HG03565 (cell line): ENCODE results near the gene LYZ.

Experiments used
- ATAC-seq: cut with Tn5 transposase; IDR thresholded peaks from one replicate; pipeline ENCODE4 v1.9.1; 2021; ENCODE audit warnings: mild to moderate bottlenecking, moderate library complexity; ENCODE audit not compliant: unreplicated experiment

The LYZ gene

DNA sequence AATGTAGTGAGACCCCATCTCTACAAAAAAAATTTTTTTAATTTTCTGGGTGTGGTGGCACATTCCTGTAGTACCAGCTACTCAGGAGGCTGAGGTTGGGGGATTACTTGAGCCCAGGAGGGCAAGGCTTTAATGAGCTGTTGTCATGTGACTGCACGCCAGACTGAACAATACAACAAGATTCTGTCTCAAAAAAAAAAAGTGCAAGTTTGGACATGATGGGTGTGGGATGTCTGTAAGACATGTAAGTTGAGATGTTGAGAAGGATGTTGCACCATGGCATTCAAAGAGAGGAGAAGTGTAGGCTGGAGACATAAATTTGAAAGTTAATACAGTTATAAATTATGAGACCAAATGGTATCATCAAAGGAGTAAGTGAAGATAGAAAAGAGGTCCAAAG is 34.9 kb downstream of the LYZ start:
- ATAC-seq = no peak

DNA sequence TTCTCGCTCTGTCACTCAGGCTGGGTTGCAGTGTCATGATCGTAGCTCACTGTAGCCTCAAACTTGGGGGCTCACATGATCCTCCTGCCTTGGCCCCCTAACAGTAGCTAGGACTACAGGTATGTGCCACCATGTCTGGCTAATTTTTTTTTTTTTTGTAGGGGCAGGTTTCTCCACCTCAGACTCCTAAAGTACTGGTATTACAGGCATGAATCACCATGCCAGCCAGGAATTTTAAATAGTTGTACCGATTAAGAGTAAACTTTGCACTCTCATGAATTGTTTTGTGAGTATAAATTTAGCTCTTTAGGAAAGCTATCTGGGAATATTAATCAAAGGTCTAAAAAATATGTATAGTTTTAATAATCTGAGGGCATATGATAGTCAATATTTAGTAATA is 36.9 kb downstream of the LYZ start:
- no peak for ATAC-seq

- ATAC-seq = no peak
These were observed 38.7 kb downstream of the LYZ start for GRCh38 chr12:69386921-69387320.

DNA sequence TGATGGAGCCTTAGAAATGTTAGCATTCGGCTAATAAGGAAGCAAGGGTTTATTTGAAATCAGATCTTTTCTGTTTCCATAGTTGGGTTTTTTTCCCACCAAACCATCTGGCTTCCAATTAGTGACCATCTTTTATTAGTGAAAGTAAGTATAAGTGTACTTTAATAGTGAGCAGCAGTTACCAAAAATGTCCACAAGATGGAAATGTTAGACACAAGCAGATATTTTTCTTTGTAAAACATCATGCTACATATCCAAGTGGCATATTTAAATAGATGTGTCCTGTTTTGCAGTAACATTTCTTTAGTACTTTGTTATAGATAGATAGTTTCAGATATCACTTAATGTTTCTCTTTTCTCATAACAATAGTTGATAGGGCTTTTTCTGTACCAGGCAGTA is 40.2 kb downstream of the LYZ start:
- no peak for ATAC-seq

- no peak for ATAC-seq
These were observed 41.6 kb downstream of the LYZ start for GRCh38 chr12:69389831-69390230.

DNA sequence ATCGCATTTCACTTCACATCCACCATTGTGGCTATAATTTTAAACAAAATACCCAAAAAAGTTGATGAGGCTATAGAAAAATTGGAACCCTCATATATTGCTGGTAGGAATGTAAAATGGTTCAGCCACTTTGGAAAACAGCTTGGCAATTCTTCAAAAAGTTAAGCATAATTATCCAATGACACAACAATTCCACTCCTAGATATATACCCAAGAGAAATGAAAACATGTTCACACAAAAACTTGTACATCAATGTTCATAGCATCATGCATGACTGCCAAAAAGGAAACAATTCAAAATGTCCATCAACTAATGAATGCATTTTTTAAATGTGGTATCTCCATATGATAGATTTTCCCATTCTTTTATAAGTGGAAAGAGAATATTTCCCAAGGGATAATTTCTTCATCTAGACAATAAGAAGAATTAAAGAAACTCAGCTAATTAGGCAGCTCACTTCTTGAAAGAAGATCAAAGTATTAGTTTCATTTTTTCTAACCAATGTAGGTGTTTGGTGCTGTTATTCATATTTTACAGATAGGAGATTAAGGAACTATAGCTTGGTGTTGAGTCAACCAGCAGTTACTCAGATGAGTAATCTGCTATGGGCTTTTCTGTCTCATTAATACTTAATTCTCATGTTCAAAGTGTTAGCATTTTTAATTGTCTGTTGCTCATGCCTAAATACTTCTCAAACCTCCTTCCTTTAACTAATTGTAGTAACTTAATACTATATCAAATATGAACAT is 44.2 kb downstream of the LYZ start:
- ATAC-seq = peak; percentile 78

DNA sequence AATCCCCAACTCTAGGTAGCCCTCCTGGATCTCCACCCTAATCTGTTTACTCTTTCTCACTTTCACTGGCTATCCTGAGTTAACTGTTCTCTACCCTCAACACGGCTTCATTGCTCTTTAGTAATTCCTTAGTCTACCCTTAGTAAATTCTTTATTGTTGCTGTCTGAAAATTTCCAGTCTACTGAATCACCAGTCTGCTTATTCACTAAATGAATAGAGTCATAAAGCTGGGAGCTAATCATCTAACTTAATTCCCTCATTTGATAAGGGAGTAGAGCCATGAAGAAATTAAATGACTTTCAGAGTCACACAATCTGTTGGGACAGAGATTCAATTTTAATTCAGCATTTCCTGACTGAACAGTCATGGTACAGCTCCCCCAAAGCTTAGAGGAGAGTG is 47.9 kb downstream of the LYZ start:
- ATAC-seq = no peak

DNA sequence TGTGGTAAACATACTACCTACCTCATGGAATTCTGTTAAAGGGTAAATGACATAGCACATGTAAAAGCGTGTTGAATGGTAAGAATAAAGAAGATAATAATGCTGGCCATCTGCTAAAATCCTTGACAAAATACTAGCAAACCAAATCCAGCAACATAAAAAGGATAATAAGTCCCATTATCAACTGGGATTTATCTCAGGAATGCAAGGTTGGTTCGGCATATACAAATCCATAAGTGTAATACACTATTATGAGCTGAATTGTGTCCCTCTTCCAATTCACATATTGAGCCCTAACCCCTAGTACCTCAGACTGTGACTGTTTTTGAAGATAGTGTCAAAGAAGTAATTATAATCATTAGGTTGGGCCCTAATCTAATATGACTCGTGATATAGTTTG is 48.8 kb downstream of the LYZ start:
- ATAC-seq = no peak

DNA sequence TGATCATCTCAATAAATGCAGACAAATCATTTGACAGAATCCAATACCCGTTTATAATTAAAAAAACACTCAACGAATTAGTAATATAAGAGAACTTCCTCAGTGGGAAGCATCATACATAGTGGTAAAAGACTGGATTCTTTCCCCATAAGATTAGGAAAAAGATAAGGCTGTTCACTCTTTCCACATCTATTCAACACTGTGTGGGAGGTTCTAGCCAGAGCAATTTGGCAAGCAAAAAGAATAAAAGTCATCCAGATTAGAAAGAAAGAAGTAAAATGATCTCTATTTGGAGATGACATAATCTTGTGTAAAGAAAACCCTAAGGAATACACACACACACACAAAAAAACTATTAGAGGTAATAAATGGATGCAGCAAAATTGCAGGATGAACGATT is 49.8 kb downstream of the LYZ start:
- no peak for ATAC-seq

GRCh38 chr12:69401940-69402339 is 53.8 kb downstream of the LYZ start:
- no peak for ATAC-seq
